ENCODE measurements around the gene PPDPF. TPM values are rescaled to one million over a fixed set of nuclear protein-coding genes. Genes with fewer than 3 reads are reported as not detected.
A peak's percentile ranks its signal among the peaks of the same experiment; 100 is the strongest.

PPDPF gene
- total and polyA plus RNA-seq, 2 of the 8 experiments (the other 6 are each of a cell fraction or from before 2014, with no cell fraction given): 30.5 to 138 TPM

DNA sequence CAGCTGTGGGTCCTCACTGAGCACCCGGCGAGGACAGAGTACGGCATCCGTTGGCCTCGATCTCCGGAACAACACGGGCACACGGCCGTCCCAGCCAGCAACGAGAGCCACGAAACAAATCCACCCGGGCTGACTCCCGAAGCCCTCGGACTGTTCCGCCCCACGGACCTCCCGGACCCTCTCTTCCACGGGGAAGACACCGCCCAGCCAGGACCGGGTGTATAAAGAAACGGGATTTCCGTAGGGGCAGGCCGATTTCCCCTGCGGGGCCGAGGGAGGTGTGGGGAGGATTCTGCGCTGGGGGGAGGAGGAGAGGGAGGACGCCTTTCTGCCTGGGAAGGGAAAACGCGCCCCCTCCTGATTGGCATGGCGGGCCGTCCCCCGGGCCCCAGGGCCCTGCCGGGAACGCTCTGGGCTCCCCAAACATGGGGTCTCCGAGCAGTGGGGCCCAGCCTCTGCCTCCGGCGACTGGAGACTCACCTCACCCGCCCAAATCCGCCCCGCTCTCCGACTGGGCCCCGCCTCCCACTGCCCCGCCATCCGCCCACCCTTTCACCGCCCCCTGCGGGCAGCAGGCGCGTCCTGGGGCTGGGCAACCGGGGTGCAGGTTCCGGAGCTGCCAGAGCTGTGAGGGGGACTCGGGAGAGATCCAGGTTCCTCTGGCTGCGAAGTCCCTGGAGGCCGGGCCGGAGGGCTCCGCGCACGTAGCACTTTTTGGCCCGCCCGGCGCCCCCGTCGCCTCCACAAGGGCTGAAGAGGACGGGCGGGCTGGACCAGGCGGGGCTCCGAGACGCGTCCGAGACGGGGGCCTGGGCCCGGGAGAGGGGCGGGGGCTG lies 679 bp upstream of the PPDPF start:
- H2BK5ac ChIP-seq (ENCODE audit: low read depth, low read length): peak overlapping the region; percentile 66; the same call in 1 of the 2 replicates
- H4K5ac ChIP-seq (ENCODE audit: insufficient read length, low read depth, low read length): no peak overlapping the region
- peaks cover 0 to 4% of the 10 kb centered on the region in 2 experiments; a peak in 1 of 4 replicates for H3K79me2 ChIP-seq (ENCODE audit: control insufficient read depth in 1 of 2, insufficient read depth in 2 of 2, low read length in 2 of 2)
- peaks cover 17% of the 10 kb centered on the region; the same call in 1 of the 2 replicates for H3K23me2 ChIP-seq (ENCODE audit: low read depth, low read length)
- H3K79me1 ChIP-seq (ENCODE audit: low read depth, low read length): peaks cover 7% of the 10 kb centered on the region; the same call in 1 of the 2 replicates
- H3K4me2 ChIP-seq (ENCODE audit: insufficient read depth in 1 of 2, low read depth in 2 of 2, low read length in 2 of 2): peak overlapping the region; percentile 67 to 78
- H2BK15ac ChIP-seq (ENCODE audit: low read length): peak overlapping the region; percentile 9; the same call in 1 of the 2 replicates
- 9% methylated on average over 42 of the region's 72 CpGs; no CpG with 5 or more reads in 1 of the 2 experiments for WGBS, 2 experiments (ENCODE audit: extremely low coverage in 1 of 2, insufficient coverage in 1 of 2, insufficient read length in 1 of 2, insufficient replicate concordance in 2 of 2, low coverage in 1 of 2, low lambda C conversion rate in 2 of 2, missing lambda C conversion rate in 1 of 2)
- H3K9me3 ChIP-seq (ENCODE audit: insufficient read depth in 2 of 2, low read depth in 1 of 2, low read length in 1 of 2): no peaks in the 10 kb centered on the region
- H2AFZ ChIP-seq (ENCODE audit: low read length): no peak overlapping the region
- H4K8ac ChIP-seq (ENCODE audit: extremely low read depth, insufficient read depth, low read length): peak overlapping the region; percentile 80
- H2BK20ac ChIP-seq (ENCODE audit: low read length): no peak overlapping the region
- peak overlapping the region; percentile 66 to 99 (median 88) for H3K4me3 ChIP-seq (ENCODE audit: extremely low read depth in 1 of 4, insufficient read depth in 2 of 4, low read depth in 3 of 4, low read length in 4 of 4)
- CTCF ChIA-PET (ENCODE audit: partially characterized antibody): interaction anchor here (0.6 to 3.5 kb wide), 7 partner anchors 12 to 122 kb away, joined by 3 to 31 read pairs (median 4); partner anchors contain the start of gene PTK6
- H2BK12ac ChIP-seq (ENCODE audit: low read depth, low read length): 0 out of 2 replicates have a peak overlapping the region, but pooled peaks have one; percentile 75
- POLR2A ChIA-PET (ENCODE audit: partially characterized antibody): interaction anchor here (1.0 to 4.6 kb wide), 14 partner anchors 9 to 317 kb away, joined by 3 to 59 read pairs (median 4); partner anchors contain the start of genes PTK6 and SRMS
- H3K36me3 ChIP-seq (ENCODE audit: control insufficient read depth in 2 of 4, insufficient read depth in 4 of 4, low read length in 3 of 4): peaks cover 0 to 14% (median 0%) of the 10 kb centered on the region in 4 experiments; a peak in 2 of 8 replicates
- peak overlapping the region; percentile 71 for H3K18ac ChIP-seq (ENCODE audit: extremely low read depth, low read length)
- FAIRE-seq: no peak
- H3K9ac ChIP-seq (replicated peaks in 1 of 4; ENCODE audit: extremely low read depth in 1 of 4, low read depth in 3 of 4, low read length in 3 of 4): peak overlapping the region; percentile 25 to 45 (median 30); a peak in 5 of 7 replicates
- H3K4ac ChIP-seq (replicated peaks; ENCODE audit: insufficient read length, low read depth, low read length): no peak overlapping the region
- H4K91ac ChIP-seq (replicated peaks; ENCODE audit: insufficient read length, low read length): peak overlapping the region; percentile 93
- peaks cover 0 to 6% (median under 1%) of the 10 kb centered on the region in 4 experiments; a peak in 2 of 7 replicates for H3K27me3 ChIP-seq (replicated peaks in 1 of 4; ENCODE audit: control insufficient read depth in 3 of 4, extremely low read depth in 1 of 4, insufficient read depth in 3 of 4, low read length in 3 of 4)
- peak overlapping the region; percentile 13 for H2BK120ac ChIP-seq (replicated peaks; ENCODE audit: low read depth, low read length)
- no peak overlapping the region for H3K14ac ChIP-seq (ENCODE audit: insufficient read length)
- peaks cover 0 to 21% (median 10%) of the 10 kb centered on the region in 4 experiments; a peak in 5 of 7 replicates for H3K4me1 ChIP-seq (replicated peaks in 1 of 4; ENCODE audit: control insufficient read depth in 3 of 4, insufficient read depth in 4 of 4, low read length in 3 of 4)
- H3K56ac ChIP-seq (replicated peaks; ENCODE audit: insufficient read length, low read depth, low read length): peak overlapping the region; percentile 16
- peak in 1 of 2 experiments; percentile 86 for DNase-seq (ENCODE audit: low read depth in 1 of 2, low spot score in 2 of 2)
- H3K27ac ChIP-seq (ENCODE audit: low read depth, low read length): no peak overlapping the region
- H2AK5ac ChIP-seq (ENCODE audit: low read depth, low read length): peak overlapping the region; percentile 59; the same call in 1 of the 2 replicates
- H3K23ac ChIP-seq (ENCODE audit: insufficient read length): no peak overlapping the region
- peaks cover 3 to 22% of the 10 kb centered on the region in 2 experiments for H4K20me1 ChIP-seq (replicated peaks in 1 of 2; ENCODE audit: control insufficient read depth in 1 of 2, insufficient read depth in 2 of 2, low read length in 2 of 2)
- no peak for TF ChIP-seq CTBP2 (IDR thresholded peaks at IDR 0.05; ENCODE audit: borderline replicate concordance, insufficient read depth, insufficient read length, low read length)
- peak; percentile 43 for TF ChIP-seq ASH2L (IDR thresholded peaks at IDR 0.05; ENCODE audit: low read length)
- TF ChIP-seq KDM1A (IDR thresholded peaks at IDR 0.05; ENCODE audit: borderline replicate concordance, low read length): 0 out of 2 replicates have a peak, but pooled peaks have one; percentile 5
- TF ChIP-seq SAP30 (IDR thresholded peaks at IDR 0.05; ENCODE audit: insufficient read depth, insufficient replicate concordance, low read length): no peak
- TF ChIP-seq, protein P1, sequence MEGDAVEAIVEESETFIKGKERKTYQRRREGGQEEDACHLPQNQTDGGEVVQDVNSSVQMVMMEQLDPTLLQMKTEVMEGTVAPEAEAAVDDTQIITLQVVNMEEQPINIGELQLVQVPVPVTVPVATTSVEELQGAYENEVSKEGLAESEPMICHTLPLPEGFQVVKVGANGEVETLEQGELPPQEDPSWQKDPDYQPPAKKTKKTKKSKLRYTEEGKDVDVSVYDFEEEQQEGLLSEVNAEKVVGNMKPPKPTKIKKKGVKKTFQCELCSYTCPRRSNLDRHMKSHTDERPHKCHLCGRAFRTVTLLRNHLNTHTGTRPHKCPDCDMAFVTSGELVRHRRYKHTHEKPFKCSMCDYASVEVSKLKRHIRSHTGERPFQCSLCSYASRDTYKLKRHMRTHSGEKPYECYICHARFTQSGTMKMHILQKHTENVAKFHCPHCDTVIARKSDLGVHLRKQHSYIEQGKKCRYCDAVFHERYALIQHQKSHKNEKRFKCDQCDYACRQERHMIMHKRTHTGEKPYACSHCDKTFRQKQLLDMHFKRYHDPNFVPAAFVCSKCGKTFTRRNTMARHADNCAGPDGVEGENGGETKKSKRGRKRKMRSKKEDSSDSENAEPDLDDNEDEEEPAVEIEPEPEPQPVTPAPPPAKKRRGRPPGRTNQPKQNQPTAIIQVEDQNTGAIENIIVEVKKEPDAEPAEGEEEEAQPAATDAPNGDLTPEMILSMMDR (IDR thresholded peaks at IDR 0.05; ENCODE audit: control extremely low read depth in 1 of 3, insufficient read depth in 1 of 3, low read depth in 1 of 3, low read length in 3 of 3): 0 out of 4 replicates have a peak, but pooled peaks of 1 of the 3 experiments have one; percentile 4
- peak in 1 of 2 experiments; percentile 36; a peak in 1 of 3 replicates for TF ChIP-seq POLR2A (IDR thresholded peaks at IDR 0.05; ENCODE audit: control extremely low read depth in 1 of 2, low read depth in 2 of 2, low read length in 2 of 2)
- no peak for TF ChIP-seq SUZ12 (IDR thresholded peaks at IDR 0.05; ENCODE audit: low read length)

Data from H1 (cell line).